A673 (cell line): Measurements from ENCODE around the gene CHST15. TPM values are rescaled to one million over a fixed set of nuclear protein-coding genes. Genes with fewer than 3 reads are reported as not detected.
A peak's percentile ranks its signal among the peaks of the same experiment; 100 is the strongest.

Experiments used
- BruUV-seq: library from RNA; stranded (reverse); fragments of 400-500 nt; replicated peaks from 2 replicates; lab custom pipeline; 2021; lab: Mats Ljungman, UMichigan
- CTCF ChIA-PET: fragments of 300-600 bp; sonication (Branson Sonifier 250); formaldehyde crosslinking; loops from one replicate; lab custom pipeline; 2022; ENCODE audit warnings: antibody characterized with exemption; lab: Charles Lee
- POLR2A ChIA-PET: fragments of 300-600 bp; sonication (Branson Sonifier 250); formaldehyde crosslinking; loops from one replicate; lab custom pipeline; 2022; ENCODE audit warnings: antibody characterized with exemption; ENCODE audit not compliant: low non-redundant PET; lab: Charles Lee
- DNase-seq: peaks from one replicate; pipeline ENCODE4 v3.0.0-alpha.2; 2015; ENCODE audit warnings: low spot score
- H3K27ac ChIP-seq: fragments of 200-600 bp; sonication (generic); 2 replicates; pipeline ENCODE4 v1.5.1; 2016; ENCODE audit warnings: mixed run types, low read depth, mild to moderate bottlenecking, mixed read lengths, antibody characterized with exemption, low read length; ENCODE audit not compliant: poor library complexity, severe bottlenecking
- H3K27me3 ChIP-seq: fragments of 200-600 bp; sonication (generic); replicated peaks from 2 replicates; pipeline ENCODE4 v1.6.1; 2017; ENCODE audit warnings: mixed run types, low read depth, mild to moderate bottlenecking, mixed read lengths, antibody characterized with exemption, low read length; ENCODE audit not compliant: insufficient read depth, poor library complexity
- H3K36me3 ChIP-seq: fragments of 200-600 bp; sonication (generic); 2 replicates; pipeline ENCODE4 v1.6.1; 2016; ENCODE audit warnings: mixed run types, mild to moderate bottlenecking, mixed read lengths, antibody characterized with exemption, low read length; ENCODE audit not compliant: insufficient read depth, poor library complexity, severe bottlenecking
- H3K4me1 ChIP-seq: fragments of 200-600 bp; sonication (generic); 2 replicates; pipeline ENCODE4 v1.6.1; 2017; ENCODE audit warnings: mixed run types, mild to moderate bottlenecking, mixed read lengths, antibody characterized with exemption, low read length; ENCODE audit not compliant: insufficient read depth, poor library complexity, severe bottlenecking
- H3K4me3 ChIP-seq: fragments of 200-600 bp; sonication (generic); 2 replicates; pipeline ENCODE4 v1.5.1; 2016; ENCODE audit warnings: low read depth, mixed run types, mild to moderate bottlenecking, mixed read lengths, low read length; ENCODE audit not compliant: poor library complexity, severe bottlenecking
- H3K9me3 ChIP-seq: fragments of 200-600 bp; sonication (generic); 2 replicates; pipeline ENCODE4 v1.6.1; 2016; ENCODE audit warnings: mixed run types, low read depth, mild to moderate bottlenecking, mixed read lengths, antibody characterized with exemption, low read length; ENCODE audit not compliant: poor library complexity, severe bottlenecking
- CTCF ChIP-seq: fragments of 300-800, 200-600 bp; sonication (generic); conservative IDR thresholded peaks from 2 replicates; pipeline ENCODE4 v1.5.1; 2017; ENCODE audit warnings: low read depth, mild to moderate bottlenecking, antibody characterized with exemption, low read length, moderate library complexity, mixed read lengths
- EZH2 ChIP-seq: fragments of 200-600 bp; sonication (generic); IDR thresholded peaks from 2 replicates; pipeline ENCODE4 v1.6.1; 2017; ENCODE audit warnings: borderline replicate concordance, low read depth, mild to moderate bottlenecking, mixed read lengths, antibody characterized with exemption, low read length; ENCODE audit not compliant: poor library complexity, severe bottlenecking
- intact Hi-C: fragments of 100-400 bp; cut with micrococcal nuclease; formaldehyde crosslinking; loops from one replicate; pipeline ENCODE4 v1.10.0; 2022; ENCODE audit not compliant: unreplicated experiment
- total RNA-seq: library from RNA; stranded (reverse); gene quantifications from 2 replicates; pipeline ENCODE4 v1.2.3, GENCODE V29; 2021

The CHST15 gene
- total RNA-seq, 1 experiment from 2014 or later = 1.7 TPM

DNA sequence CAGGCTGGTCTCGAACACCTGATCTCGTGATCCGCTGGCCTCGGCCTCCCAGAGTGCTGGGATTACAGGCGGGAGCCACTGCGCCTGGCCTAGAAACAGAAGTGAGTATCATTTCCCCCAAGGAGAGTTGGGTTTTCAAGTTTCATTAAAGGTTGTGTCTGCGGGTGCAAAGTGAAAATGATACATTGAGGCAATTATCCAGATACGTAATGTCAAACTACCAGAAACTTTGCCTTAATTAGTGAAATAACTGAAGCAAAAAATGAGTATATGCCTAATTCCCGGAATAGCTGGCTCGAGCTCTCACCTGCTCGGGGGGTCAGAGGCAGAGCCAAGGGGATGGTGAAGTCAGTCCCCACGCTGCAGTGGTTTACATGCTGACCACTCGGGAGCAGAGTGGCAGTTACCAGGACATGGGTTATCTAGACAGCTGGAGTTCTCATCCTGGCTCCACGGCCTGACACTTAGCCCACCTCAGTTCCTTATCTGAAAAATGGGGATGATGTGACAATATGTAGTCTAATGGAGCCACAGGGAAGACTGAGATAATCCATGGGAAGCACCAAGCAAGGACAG, 25.5 kb downstream of the CHST15 start:
- Histone ChIP-seq H3K4me1 (peaks cover 17% of the 10 kb centered on the region), H3K27ac (no peak overlapping the region), H3K27me3 (no peaks in the 10 kb centered on the region), H3K36me3 (no peaks in the 10 kb centered on the region), H3K9me3 (no peaks in the 10 kb centered on the region), H3K4me3 (no peak overlapping the region)
- no peak for DNase-seq
- POLR2A ChIA-PET = no interaction called here
- no peak for TF ChIP-seq CTCF
- no peak for TF ChIP-seq EZH2
- no TSS peak for BruUV-seq
- intact Hi-C loops = no loop called here
- CTCF ChIA-PET = interaction anchor here (0.7 kb wide), 1 partner anchor 282 kb away, joined by 3 read pairs; no protein-coding TSS in a partner anchor

DNA sequence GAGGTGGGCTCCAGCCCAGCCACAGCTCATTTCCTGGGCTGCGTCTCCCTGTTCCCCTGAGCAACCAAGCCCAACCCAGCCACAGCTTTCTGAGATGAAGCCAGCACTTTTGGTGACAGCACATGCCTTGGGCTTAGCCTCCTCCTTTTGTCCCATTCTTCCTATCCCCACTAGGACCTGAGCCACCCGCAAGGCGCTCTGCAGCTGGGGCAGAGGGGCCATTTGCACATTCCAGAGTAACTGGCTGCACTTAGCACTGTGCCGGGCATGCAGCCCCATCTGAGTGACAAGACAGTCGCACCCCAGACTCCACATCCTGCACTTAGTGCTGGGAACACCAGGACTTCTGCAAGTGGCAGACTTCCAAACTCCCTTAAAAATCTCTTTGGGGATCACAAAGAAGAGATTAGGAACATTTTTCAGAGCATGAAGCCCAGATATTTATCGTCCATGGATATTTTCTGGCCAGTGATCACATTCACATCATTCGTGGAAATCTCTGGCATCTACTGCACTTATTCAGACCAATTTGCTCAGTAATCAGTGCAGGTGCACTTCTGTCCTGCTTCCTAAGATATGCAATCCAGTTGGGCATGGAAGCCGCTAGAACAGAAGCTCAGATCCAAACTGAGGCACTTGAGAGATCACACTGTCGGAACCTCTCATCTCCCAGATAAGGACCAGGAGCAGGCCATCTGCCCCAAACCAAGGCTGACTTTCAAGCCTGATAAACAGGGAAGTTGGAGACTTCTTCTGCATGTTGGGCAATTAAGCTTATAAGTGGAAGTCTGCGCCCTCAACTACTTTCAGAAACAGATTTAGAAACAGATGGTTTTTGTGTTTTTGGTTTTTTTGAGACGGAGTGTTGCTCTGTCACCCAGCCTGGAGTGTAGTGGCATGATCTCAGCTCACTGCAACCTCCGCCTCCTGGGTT, 26.4 kb downstream of the CHST15 start:
- Histone ChIP-seq H3K4me1 (peaks cover 17% of the 10 kb centered on the region), H3K4me3 (no peak overlapping the region), H3K27ac (no peak overlapping the region), H3K27me3 (no peaks in the 10 kb centered on the region), H3K9me3 (no peaks in the 10 kb centered on the region), H3K36me3 (no peaks in the 10 kb centered on the region)
- intact Hi-C loops = no loop called here
- BruUV-seq = no TSS peak
- no peak for TF ChIP-seq EZH2
- TF ChIP-seq CTCF = no peak
- ChIA-PET CTCF (interaction anchor here (0.7 kb wide), 2 partner anchors 283 to 965 kb away, joined by 3 read pairs; no protein-coding TSS in a partner anchor), POLR2A (no interaction called here)
- peak; percentile 25 for DNase-seq

GRCh38 chr10:124066126-124066700, 27.2 kb downstream of the CHST15 start:
- BruUV-seq = no TSS peak
- no peak overlapping the region for H3K27ac ChIP-seq
- H3K4me3 ChIP-seq = no peak overlapping the region
- ChIA-PET POLR2A (interaction anchor here (0.6 kb wide), 1 partner anchor 433 kb away, joined by 11 read pairs; no protein-coding TSS in a partner anchor), CTCF (interaction anchor here (0.7 kb wide), 1 partner anchor 966 kb away, joined by 3 read pairs; no protein-coding TSS in a partner anchor)
- peaks cover 17% of the 10 kb centered on the region for H3K4me1 ChIP-seq
- DNase-seq = peak; percentile 26
- intact Hi-C loops = no loop called here
- H3K36me3 ChIP-seq = no peaks in the 10 kb centered on the region
- H3K9me3 ChIP-seq = no peaks in the 10 kb centered on the region
- H3K27me3 ChIP-seq = no peaks in the 10 kb centered on the region
- TF ChIP-seq EZH2 = no peak
- no peak for TF ChIP-seq CTCF
